ENCODE data around the gene PNPLA2.

PNPLA2 gene

DNA sequence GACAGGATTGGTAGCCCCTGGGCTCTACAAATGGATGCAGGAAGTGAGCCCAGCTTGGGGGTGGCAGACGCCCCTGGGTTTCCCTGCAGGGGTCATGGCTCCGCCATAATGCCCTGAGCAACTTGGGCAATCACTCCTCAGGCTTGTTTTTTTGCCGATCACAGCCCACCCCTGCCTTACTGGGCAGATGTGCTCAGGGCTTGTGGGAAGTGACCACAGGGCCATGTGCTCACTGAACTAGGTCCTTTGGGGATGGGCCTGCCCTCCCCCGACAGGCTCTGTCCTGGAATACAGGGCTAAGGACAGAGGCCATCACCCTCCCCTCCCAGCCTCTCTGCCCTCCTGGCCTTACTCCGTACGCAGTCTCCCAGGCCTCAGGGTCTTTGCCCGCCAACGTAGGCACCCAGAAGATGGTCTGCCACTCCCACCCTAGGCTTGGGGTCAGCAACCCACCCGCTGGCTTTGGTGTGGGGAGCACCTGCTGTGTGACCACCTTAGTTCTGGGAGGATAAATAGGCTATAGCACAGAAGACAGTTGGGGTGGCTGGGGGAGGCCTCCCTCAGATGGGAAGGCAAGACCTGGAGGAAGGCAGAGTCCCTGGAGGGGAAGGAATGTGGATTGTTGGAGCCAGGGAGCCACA lies 5.1 kb upstream of the PNPLA2 start:
- no peak for DNase-seq

- no peak for DNase-seq
Measured at GRCh38 chr11:815675-816432, 2.9 kb upstream of the PNPLA2 start.

DNA sequence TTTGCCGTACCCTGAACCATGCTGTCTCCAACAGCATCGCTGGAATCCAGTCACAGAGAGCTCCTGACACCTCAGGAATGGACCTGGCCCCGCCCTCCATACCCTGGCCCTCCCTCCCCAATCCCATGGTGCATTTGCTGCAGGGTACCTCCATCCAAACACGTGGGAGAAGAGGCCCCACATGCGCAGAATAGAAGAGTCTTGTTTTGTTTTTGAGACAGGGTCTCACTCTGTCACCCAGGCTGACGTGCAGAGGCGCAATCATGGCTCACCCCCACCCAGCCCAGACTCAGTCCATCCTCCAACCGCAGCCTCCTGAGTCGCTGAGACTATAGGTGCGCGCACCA lies 2.3 kb upstream of the PNPLA2 start:
- DNase-seq: no peak

DNA sequence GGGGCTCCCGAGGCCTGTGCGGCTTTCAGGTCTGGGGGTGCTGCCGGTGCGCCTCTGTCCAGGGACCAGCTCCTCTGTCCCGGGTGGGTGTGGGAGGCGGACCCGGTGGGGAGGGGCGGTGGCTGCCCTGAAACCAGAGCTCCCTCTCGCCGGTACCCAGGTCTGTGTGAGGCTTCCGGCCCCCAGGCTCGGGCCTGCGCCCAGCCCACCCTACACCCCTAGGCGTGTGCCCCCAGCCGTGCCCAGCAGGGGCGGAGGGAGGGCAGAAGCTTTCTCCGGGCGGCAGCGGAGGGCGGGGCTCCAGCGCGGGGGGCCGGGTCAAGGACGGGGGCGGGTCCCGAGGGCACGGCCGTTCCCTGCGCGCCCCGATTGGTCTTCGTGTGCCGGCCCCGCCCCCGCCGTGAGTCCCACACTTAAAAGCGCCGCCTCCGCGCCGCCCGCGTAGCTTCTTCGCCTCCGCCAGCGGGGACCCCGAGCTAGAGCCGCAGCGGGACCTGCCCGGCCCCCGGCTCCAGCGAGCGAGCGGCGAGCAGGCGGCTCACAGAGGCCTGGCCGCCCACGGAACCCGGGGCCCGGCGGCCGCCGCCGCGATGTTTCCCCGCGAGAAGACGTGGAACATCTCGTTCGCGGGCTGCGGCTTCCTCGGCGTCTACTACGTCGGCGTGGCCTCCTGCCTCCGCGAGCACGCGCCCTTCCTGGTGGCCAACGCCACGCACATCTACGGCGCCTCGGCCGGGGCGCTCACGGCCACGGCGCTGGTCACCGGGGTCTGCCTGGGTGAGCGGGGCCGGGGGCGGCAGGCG lies 616 bp downstream of the PNPLA2 start:
- peak; percentile 22 to 94 (median 82) for DNase-seq

GRCh38 chr11:819943-820649 lies 1.4 kb downstream of the PNPLA2 start:
- DNase-seq: peak in 31 of 56 donors; percentile 31 to 75 (median 57)

DNA sequence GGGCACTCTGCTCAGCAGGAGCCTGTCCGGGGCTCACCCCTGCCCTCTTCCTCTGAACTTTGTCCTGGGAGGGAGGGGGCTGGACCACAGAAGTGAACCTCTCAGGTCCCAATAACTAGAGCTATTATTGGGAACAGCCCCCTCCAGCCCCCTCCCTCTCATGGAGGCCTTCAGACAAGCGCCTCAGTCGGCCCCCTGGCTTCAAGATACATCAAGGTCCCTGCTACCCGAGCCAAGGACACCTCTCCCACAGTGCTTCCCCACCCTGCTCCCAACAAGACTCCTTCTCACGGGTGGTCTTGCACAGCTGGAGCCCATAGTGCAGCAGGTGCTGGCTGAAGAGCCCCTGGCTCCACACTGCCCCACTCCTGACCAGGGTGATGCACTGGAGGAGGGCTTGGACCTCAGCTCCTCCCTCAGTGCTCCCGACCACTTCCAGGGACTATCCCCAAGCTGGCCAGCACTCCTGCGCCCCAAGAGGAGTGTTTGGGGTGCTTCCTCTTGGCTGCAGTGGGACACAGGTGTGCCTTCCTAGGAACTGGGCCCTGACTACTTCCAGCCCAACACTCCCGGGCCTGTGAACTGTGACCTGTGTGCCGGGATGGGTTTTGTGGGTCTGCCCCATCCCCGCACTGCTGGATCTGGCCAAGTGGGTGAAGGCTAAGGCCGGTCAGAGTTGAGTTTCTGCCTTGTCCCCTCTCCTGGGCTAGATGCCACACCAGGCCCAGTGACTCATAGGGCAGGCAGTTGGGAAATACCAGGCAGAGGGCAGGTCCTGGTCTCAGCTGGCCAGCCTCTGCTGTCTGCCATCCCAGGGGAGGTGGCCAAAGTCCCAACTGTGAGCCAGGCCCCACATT lies 2.2 kb downstream of the PNPLA2 start:
- peak in 20 of 56 donors; percentile 17 to 70 (median 40) for DNase-seq

DNA sequence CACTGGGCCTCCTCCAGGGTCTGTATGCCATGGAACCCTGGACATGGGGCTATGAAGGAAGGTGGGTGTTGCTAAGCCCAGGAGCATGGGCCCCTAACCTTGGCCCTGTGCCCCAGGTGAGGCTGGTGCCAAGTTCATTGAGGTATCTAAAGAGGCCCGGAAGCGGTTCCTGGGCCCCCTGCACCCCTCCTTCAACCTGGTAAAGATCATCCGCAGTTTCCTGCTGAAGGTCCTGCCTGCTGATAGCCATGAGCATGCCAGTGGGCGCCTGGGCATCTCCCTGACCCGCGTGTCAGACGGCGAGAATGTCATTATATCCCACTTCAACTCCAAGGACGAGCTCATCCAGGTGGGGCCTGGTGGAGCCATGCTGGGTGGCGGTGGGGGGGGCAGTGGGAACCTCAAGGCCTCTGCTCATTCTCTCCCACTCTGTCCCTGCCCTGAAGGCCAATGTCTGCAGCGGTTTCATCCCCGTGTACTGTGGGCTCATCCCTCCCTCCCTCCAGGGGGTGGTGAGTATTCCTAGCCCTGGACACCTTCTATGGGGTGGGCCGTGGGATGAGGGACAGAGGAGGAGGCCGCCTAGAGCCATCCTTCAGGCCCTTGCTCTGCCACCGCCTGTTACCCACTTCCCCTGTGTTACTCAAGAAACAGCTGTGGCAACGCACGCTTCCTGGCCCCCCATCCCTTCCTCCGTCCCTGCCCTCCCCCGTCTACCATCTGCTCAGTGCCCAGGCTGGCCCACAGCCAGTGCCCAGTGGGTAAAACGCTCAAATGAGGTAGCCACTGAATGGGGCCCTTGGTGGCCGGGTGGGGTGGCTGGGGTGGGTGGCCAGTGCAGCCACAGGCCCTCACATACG lies 3.0 kb downstream of the PNPLA2 start:
- peak in 6 of 56 donors; percentile 28 to 41 (median 34) for DNase-seq

DNA sequence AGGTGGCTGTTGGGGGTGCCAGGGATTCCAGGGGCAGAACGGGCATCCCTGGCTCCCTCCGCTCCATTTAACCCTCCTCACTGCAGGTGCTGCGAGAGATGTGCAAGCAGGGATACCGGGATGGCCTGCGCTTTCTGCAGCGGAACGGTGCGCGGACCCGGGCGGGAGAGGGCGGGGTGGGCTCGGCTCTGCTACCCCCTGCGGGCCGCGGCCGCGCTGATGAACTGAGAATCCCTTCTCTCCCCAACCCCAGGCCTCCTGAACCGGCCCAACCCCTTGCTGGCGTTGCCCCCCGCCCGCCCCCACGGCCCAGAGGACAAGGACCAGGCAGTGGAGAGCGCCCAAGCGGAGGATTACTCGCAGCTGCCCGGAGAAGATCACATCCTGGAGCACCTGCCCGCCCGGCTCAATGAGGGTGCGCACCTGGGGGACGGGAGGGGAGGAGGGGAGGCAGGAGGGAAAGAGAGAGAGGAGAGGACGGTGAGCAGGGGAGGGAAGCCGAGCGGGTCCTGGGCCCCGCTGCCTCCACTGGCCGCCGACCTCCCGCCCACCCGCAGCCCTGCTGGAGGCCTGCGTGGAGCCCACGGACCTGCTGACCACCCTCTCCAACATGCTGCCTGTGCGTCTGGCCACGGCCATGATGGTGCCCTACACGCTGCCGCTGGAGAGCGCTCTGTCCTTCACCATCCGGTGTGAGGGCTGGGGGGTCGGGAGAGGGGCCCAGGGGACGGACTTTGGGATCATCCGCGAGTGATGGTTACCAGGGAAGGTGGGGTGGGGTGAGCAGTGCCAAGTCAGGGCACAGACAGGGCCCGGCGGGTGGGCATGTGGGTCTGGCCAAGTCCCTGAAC lies 5.0 kb downstream of the PNPLA2 start:
- DNase-seq: no peak

GRCh38 chr11:824292-824880 lies 5.7 kb downstream of the PNPLA2 start:
- peak in 11 of 56 donors; percentile 17 to 60 (median 44) for DNase-seq

GRCh38 chr11:824942-825341 lies 6.2 kb downstream of the PNPLA2 start:
- DNase-seq: no peak

DNA sequence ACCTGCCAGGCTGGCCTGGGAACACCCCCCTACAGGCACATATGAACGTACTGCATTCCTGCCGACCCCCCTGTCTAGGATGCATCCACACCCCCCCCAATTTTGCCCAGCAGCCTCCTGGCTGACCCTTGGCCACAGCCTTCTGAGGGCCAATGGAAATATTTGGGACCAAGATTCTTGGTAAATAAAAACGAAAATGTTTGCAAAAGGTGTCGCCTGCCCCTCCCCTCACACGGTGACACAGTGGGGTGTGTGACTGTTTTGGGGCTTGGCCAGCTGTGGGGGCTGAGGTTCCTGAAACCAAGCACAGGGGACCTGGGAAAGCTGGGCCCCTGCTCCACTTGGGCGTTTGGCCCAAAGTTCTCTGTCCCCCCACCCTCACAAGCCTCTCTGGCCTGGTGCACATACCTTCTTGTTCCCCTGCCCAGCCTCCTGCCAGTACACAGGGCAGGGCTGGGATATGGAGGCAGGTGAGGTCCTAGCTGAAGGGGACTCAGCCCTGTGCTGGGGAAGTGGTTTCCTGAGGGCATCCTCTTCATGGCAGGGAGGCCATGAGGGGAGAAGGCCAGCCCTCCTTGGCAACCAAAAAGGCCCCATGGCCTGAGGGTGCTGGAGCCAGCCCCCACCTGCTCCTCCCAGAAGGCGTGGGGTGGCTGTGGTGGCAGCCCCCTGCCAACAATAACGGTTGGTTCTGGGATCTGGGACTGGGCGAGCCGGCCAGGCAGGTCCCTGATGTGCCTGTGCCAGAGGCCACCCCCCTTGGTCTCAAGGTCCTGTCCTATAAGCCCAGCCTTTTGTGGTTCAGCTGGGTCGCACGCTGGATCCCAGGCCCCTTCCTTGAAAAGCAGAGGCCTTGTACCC lies 6.9 kb downstream of the PNPLA2 start:
- no peak for DNase-seq

DNA sequence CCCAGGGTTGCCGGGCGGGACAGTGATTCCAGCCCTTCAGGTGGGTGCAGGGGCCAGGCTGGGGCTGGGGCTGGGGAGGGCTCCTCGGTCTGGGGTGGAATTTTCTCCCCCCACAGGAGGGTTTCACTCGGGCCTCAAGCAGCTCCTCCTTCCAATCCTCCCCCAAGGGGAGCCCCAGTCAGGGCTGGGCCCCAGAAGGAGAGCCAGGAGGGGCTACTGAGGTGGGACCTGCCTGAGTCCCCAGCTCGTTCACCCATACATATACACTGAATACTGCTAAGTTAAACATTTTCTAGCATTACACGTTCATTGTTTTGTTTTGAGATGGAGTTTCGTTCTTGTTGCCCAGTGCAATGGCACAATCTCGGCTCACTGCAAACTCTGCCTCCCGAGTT lies 7.5 kb downstream of the PNPLA2 start:
- no peak for DNase-seq

GRCh38 chr11:826836-827145 lies 8.1 kb downstream of the PNPLA2 start:
- no peak for DNase-seq

DNA sequence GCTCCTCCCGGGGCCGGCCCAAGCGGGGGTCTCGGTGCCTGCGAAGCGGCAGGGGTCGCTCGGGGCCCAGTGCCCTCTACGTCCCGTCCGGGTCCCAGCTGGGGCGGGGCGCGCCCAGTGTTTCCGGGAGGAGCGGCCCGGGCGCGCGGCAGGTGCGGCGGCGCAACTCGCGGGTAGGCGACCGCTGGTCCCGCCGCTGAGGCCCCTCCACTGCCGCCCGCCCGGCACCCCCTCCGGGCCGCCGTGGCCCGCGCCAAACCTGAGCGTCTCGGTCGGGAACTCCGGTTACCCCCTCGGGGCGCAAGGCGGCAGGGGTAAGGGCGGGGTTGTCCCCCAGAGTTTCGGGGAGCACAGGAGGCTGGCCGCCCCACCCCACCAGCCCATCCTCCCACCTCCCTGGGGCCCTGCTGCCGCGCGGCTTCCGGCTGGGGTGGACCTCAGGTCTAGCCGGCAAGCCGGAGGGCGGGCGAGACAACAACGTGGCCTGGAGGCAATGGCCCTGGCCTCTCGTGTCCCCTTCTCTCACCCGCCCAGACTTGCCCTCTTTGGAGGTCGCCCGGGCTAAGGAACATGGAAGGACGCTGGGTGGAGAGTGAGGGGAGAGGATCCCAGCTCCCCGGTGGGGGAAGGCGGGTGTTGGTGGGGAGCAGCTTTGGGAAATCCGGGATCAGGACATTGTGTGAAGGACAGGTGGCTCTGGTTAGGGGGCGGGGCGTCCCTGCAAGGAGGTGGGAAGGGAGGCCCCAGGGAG lies 8.6 kb downstream of the PNPLA2 start:
- DNase-seq: no peak

- DNase-seq: no peak
Measured at GRCh38 chr11:827897-828192, 9.1 kb downstream of the PNPLA2 start, which contains the start of gene CRACR2B. Gene CRACR2B (plus strand): TSS chr11:827919. CDS start chr11:828608, 689 bp downstream.

DNA sequence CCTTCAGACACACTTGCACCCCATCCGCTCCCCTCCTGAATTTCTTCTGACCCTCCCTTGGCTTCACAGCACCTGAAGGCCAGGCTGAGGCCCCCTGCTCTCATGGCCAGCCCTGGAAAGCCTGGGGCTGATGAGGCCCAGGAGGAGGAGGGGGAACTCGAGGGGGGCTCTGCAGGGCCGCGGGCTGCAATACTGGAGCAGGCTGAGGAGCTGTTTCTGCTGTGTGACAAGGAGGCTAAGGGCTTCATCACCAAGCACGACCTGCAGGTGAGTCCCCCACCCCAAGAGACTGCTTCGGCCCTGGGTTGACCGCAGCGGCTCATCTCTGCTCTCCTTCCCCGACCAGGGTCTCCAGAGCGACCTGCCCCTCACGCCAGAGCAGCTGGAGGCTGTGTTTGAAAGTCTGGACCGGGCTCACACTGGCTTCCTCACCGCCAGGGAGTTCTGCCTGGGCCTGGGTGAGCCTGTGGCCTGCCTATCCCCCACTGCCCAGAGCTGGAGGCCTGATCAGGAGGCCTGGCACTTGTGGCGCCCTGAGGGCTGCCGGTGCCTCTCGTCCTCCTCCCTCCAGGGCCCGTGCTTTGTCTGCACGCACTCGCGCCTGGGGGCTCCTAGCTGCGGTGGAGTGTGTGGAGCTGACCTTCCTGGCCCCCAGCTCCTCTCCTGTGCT lies 9.9 kb downstream of the PNPLA2 start:
- DNase-seq: no peak

All from amygdala (tissue), 56 donors.